Measurements from ENCODE around the gene FGF14. TPM values are rescaled to one million over a fixed set of nuclear protein-coding genes. Genes with fewer than 3 reads are reported as not detected.

FGF14 gene
- total RNA-seq, 1 donor from 2014 or later = 2.0 TPM

GRCh38 chr13:102291587-102292218, 110.1 kb downstream of the FGF14 start:
- ATAC-seq = no peak
- no peak for DNase-seq

GRCh38 chr13:102289606-102290005, 112.2 kb downstream of the FGF14 start:
- intact Hi-C loops (cut with DNase I) = no loop called here

More at GRCh38 chr13:102291587-102292218, 110.1 kb downstream of the FGF14 start:
- intact Hi-C loops (cut with DNase I) = no loop called here
- no peak overlapping the region for H3K4me3 ChIP-seq
- TF ChIP-seq CTCF (IDR thresholded peaks at IDR 0.05) = no peak
- H3K36me3 ChIP-seq = no peaks in the 10 kb centered on the region
- peaks cover 12% of the 10 kb centered on the region for H3K4me1 ChIP-seq
- H3K27me3 ChIP-seq = no peaks in the 10 kb centered on the region
- H3K27ac ChIP-seq = no peak overlapping the region
- no peaks in the 10 kb centered on the region for H3K9me3 ChIP-seq

GRCh38 chr13:102286326-102286725, 115.5 kb downstream of the FGF14 start:
- DNase-seq = no peak
- H3K4me1 ChIP-seq = no peaks in the 10 kb centered on the region
- ATAC-seq = peak; percentile 54
- intact Hi-C loops (cut with DNase I) = no loop called here
- TF ChIP-seq CTCF (IDR thresholded peaks at IDR 0.05) = no peak
- H3K9me3 ChIP-seq = no peaks in the 10 kb centered on the region
- H3K4me3 ChIP-seq = no peak overlapping the region
- no peak overlapping the region for H3K27ac ChIP-seq
- H3K27me3 ChIP-seq = no peaks in the 10 kb centered on the region
- H3K36me3 ChIP-seq = no peaks in the 10 kb centered on the region

More at GRCh38 chr13:102289606-102290005, 112.2 kb downstream of the FGF14 start:
- DNase-seq (no peak), ATAC-seq (no peak)
- Histone ChIP-seq H3K4me1 (peaks cover 9% of the 10 kb centered on the region), H3K9me3 (no peaks in the 10 kb centered on the region), H3K4me3 (no peak overlapping the region), H3K36me3 (no peaks in the 10 kb centered on the region), H3K27ac (no peak overlapping the region), H3K27me3 (no peaks in the 10 kb centered on the region)
- no peak for TF ChIP-seq CTCF (IDR thresholded peaks at IDR 0.05)

GRCh38 chr13:102280366-102280765, 121.5 kb downstream of the FGF14 start:
- DNase-seq = no peak
- intact Hi-C loops (cut with DNase I) = no loop called here

GRCh38 chr13:102277286-102277685, 124.6 kb downstream of the FGF14 start:
- ATAC-seq (no peak), DNase-seq (no peak)
- TF ChIP-seq CTCF (IDR thresholded peaks at IDR 0.05) = no peak
- H3K27me3 ChIP-seq = no peaks in the 10 kb centered on the region
- no peaks in the 10 kb centered on the region for H3K36me3 ChIP-seq
- no peaks in the 10 kb centered on the region for H3K4me1 ChIP-seq
- no peaks in the 10 kb centered on the region for H3K9me3 ChIP-seq
- H3K4me3 ChIP-seq = no peak overlapping the region
- no peak overlapping the region for H3K27ac ChIP-seq
- intact Hi-C loops (cut with DNase I) = no loop called here

More at GRCh38 chr13:102280366-102280765, 121.5 kb downstream of the FGF14 start:
- Histone ChIP-seq H3K36me3 (no peaks in the 10 kb centered on the region), H3K4me3 (no peak overlapping the region), H3K9me3 (no peaks in the 10 kb centered on the region), H3K27ac (no peak overlapping the region), H3K27me3 (no peaks in the 10 kb centered on the region), H3K4me1 (no peaks in the 10 kb centered on the region)
- no peak for ATAC-seq
- TF ChIP-seq CTCF (IDR thresholded peaks at IDR 0.05) = no peak

- DNase-seq (no peak), ATAC-seq (no peak)
- intact Hi-C loops (cut with DNase I) = no loop called here
Measured at GRCh38 chr13:102276404-102276803, 125.4 kb downstream of the FGF14 start.

More at GRCh38 chr13:102276404-102276803, 125.4 kb downstream of the FGF14 start:
- TF ChIP-seq CTCF (IDR thresholded peaks at IDR 0.05) = no peak
- Histone ChIP-seq H3K36me3 (no peaks in the 10 kb centered on the region), H3K4me1 (no peaks in the 10 kb centered on the region), H3K9me3 (no peaks in the 10 kb centered on the region), H3K4me3 (no peak overlapping the region), H3K27me3 (no peaks in the 10 kb centered on the region), H3K27ac (no peak overlapping the region)
